CD4-positive, alpha-beta memory T cell (primary cell): ENCODE results near the gene MPRIP. TPM values are rescaled to one million over a fixed set of nuclear protein-coding genes. Genes with fewer than 3 reads are reported as not detected.

ENCODE experiments used
- CTCF ChIA-PET: fragments of 350-600 bp; sonication (Branson Sonifier 250); formaldehyde crosslinking; loops from one replicate; lab custom pipeline; 2021; ENCODE audit warnings: inconsistent platforms; ENCODE audit not compliant: partially characterized antibody; lab: Charles Lee
- POLR2A ChIA-PET: fragments of 350-600 bp; sonication (Branson Sonifier 250); formaldehyde crosslinking; loops from one replicate; lab custom pipeline; 2021; ENCODE audit not compliant: partially characterized antibody; lab: Charles Lee
- DNase-seq, 5 donors: peaks; one replicate each; pipeline versions ENCODE4 v3.0.0 to v3.0.0-alpha.2; 2020 to 2022; ENCODE audit warnings: mixed read lengths in 1 of 5
- H3K27ac ChIP-seq: one replicate; pipeline ENCODE4 v1.7.0; 2013; ENCODE audit warnings: low read depth, low read length
- H3K27me3 ChIP-seq: 2 replicates; pipeline ENCODE4 v1.7.0; 2013; ENCODE audit warnings: mild to moderate bottlenecking, low read length, moderate library complexity; ENCODE audit not compliant: insufficient read depth
- H3K36me3 ChIP-seq: 2 replicates; pipeline ENCODE4 v1.7.0; 2013; ENCODE audit warnings: mild to moderate bottlenecking, low read length, moderate library complexity; ENCODE audit not compliant: insufficient read depth
- H3K4me1 ChIP-seq: 2 replicates; pipeline ENCODE4 v1.7.0; 2013; ENCODE audit warnings: mild to moderate bottlenecking, low read length, moderate library complexity; ENCODE audit not compliant: insufficient read depth
- H3K4me3 ChIP-seq, 2 donors: one replicate each; pipeline ENCODE4 v1.7.0; 2013; ENCODE audit warnings: low read length in 2 of 2, mild to moderate bottlenecking in 1 of 2
- H3K9me3 ChIP-seq, 2 donors: one replicate each; pipeline ENCODE4 v1.7.0; 2013; ENCODE audit warnings: low read length in 2 of 2, control low read depth in 1 of 2; ENCODE audit not compliant: control insufficient read depth in 1 of 2
- H3K27ac Mint-ChIP-seq, 7 donors: one replicate each; pipeline ENCODE4 v1.8.0; 2020 to 2021; ENCODE audit warnings: mixed read lengths in 7 of 7, mild to moderate bottlenecking in 6 of 7, inconsistent platforms in 3 of 7, moderate library complexity in 3 of 7
- H3K27me3 Mint-ChIP-seq, 2 donors: one replicate each; pipeline ENCODE4 v1.8.0; 2020 to 2021; ENCODE audit warnings: mixed read lengths in 2 of 2
- H3K36me3 Mint-ChIP-seq, 2 donors: one replicate each; pipeline ENCODE4 v1.8.0; 2020 to 2021; ENCODE audit warnings: mixed read lengths in 2 of 2, inconsistent platforms in 1 of 2, mild to moderate bottlenecking in 1 of 2
- H3K4me1 Mint-ChIP-seq, 4 donors: one replicate each; pipeline ENCODE4 v1.8.0; 2020 to 2021; ENCODE audit warnings: mixed read lengths in 4 of 4, mild to moderate bottlenecking in 1 of 4
- H3K4me3 Mint-ChIP-seq, 8 donors: one replicate each; pipeline ENCODE4 v1.8.0; 2020 to 2021; ENCODE audit warnings: mixed read lengths in 8 of 8, mild to moderate bottlenecking in 7 of 8, moderate library complexity in 6 of 8, inconsistent platforms in 3 of 8
- H3K9me3 Mint-ChIP-seq, 8 donors: one replicate each; pipeline ENCODE4 v1.8.0; 2020 to 2021; ENCODE audit warnings: mixed read lengths in 8 of 8, mild to moderate bottlenecking in 5 of 8, inconsistent platforms in 3 of 8, moderate library complexity in 1 of 8
- intact Hi-C: fragments of 100-400 bp; cut with micrococcal nuclease; formaldehyde crosslinking; loops from one replicate; pipeline ENCODE4 v1.15.1; 2023
- polyA plus RNA-seq, 2 donors: library from polyadenylated mRNA; unstranded; fragments of 300-500 nt; fragmentation: Illumina TruSeq; gene quantifications; one replicate each; pipeline ENCODE4 v1.2.3, GENCODE V29; 2021
- total RNA-seq, 2 experiments: library from RNA; stranded (reverse); gene quantifications; one replicate each; pipeline ENCODE4 v1.2.3, GENCODE V29; 2021

MPRIP gene
- total and polyA plus RNA-seq, 4 experiments from 2014 or later: 48.4 to 255 (median 152) TPM

GRCh38 chr17:17239832-17240231, 197.6 kb downstream of the MPRIP start:
- peaks cover 25% of the 10 kb centered on the region for H3K4me1 ChIP-seq
- Mint-ChIP-seq H3K27ac (peak overlapping the region in 1 of 7 donors; percentile 38), H3K4me3 (peak overlapping the region in 3 of 8 donors; percentile 51 to 77 (median 65)), H3K9me3 (no peaks in the 10 kb centered on the region), H3K36me3 (peaks cover 0 to 17% of the 10 kb centered on the region in 2 donors), H3K4me1 (peaks cover 15 to 35% (median 23%) of the 10 kb centered on the region in 4 donors), H3K27me3 (no peaks in the 10 kb centered on the region)
- H3K4me3 ChIP-seq: no peak overlapping the region
- intact Hi-C loops: no loop called here
- ChIA-PET POLR2A (no interaction called here), CTCF (no interaction called here)
- H3K27me3 ChIP-seq: no peaks in the 10 kb centered on the region
- no peak overlapping the region for H3K27ac ChIP-seq
- H3K36me3 ChIP-seq: no peaks in the 10 kb centered on the region
- no peak for DNase-seq
- no peaks in the 10 kb centered on the region for H3K9me3 ChIP-seq

GRCh38 chr17:17241656-17242055, 199.4 kb downstream of the MPRIP start:
- H3K36me3 Mint-ChIP-seq: peaks cover 3 to 12% of the 10 kb centered on the region in 2 donors
- DNase-seq: no peak

GRCh38 chr17:17242246-17242645, 200.0 kb downstream of the MPRIP start:
- Mint-ChIP-seq H3K27ac (peak overlapping the region in 1 of 7 donors; percentile 72), H3K4me3 (no peak overlapping the region), H3K4me1 (peaks cover under 1 to 17% (median 6%) of the 10 kb centered on the region in 4 donors), H3K9me3 (no peaks in the 10 kb centered on the region), H3K36me3 (peaks cover 9 to 17% of the 10 kb centered on the region in 2 donors), H3K27me3 (no peaks in the 10 kb centered on the region)
- ChIA-PET CTCF (no interaction called here), POLR2A (no interaction called here)
- Histone ChIP-seq H3K4me3 (no peak overlapping the region), H3K9me3 (no peaks in the 10 kb centered on the region), H3K27ac (no peak overlapping the region), H3K27me3 (no peaks in the 10 kb centered on the region), H3K36me3 (peaks cover 10% of the 10 kb centered on the region), H3K4me1 (peaks cover 10% of the 10 kb centered on the region)
- intact Hi-C loops: no loop called here
- no peak for DNase-seq

More at GRCh38 chr17:17241656-17242055, 199.4 kb downstream of the MPRIP start:
- peaks cover 4% of the 10 kb centered on the region for H3K36me3 ChIP-seq
- intact Hi-C loops: no loop called here
- peaks cover 10% of the 10 kb centered on the region for H3K4me1 ChIP-seq
- no peaks in the 10 kb centered on the region for H3K27me3 ChIP-seq
- Mint-ChIP-seq H3K4me1 (peaks cover 1 to 18% (median 8%) of the 10 kb centered on the region in 4 donors), H3K27me3 (no peaks in the 10 kb centered on the region), H3K4me3 (no peak overlapping the region), H3K27ac (peak overlapping the region in 1 of 7 donors; percentile 66), H3K9me3 (no peaks in the 10 kb centered on the region)
- ChIA-PET CTCF (no interaction called here), POLR2A (no interaction called here)
- no peaks in the 10 kb centered on the region for H3K9me3 ChIP-seq
- H3K27ac ChIP-seq: no peak overlapping the region
- H3K4me3 ChIP-seq: no peak overlapping the region

Other genes starting within 250 kb of the MPRIP start
- not detected for gene TNFRSF13B, start 70.3 kb upstream of the MPRIP start, total RNA-seq
- gene TNFRSF13B, start 70.3 kb upstream of the MPRIP start, polyA plus RNA-seq: under 1 TPM in 1 of 2 donors, not detected in 1; 0.78 TPM
- 10 to 100 TPM; 12.8 to 13.9 TPM for gene PLD6, start 163.9 kb downstream of the MPRIP start, total RNA-seq
- gene PLD6, start 163.9 kb downstream of the MPRIP start, polyA plus RNA-seq: 10 to 100 TPM; 18.4 to 26.6 TPM
- gene FLCN, start 194.7 kb downstream of the MPRIP start, total RNA-seq: 10 to 100 TPM; 94.4 to 95.0 TPM
- gene FLCN, start 194.7 kb downstream of the MPRIP start, polyA plus RNA-seq: 1 to 10 TPM; 2.4 to 5.2 TPM
- gene COPS3, start 238.8 kb downstream of the MPRIP start, total RNA-seq: 10 to 100 TPM; 45.4 to 60.5 TPM
- 100 to 1,000 TPM; 103 TPM for gene COPS3, start 238.8 kb downstream of the MPRIP start, polyA plus RNA-seq